Neuronal stem cell (in vitro differentiated cells): ENCODE measurements around the gene MRPL34.
A peak's percentile ranks its signal among the peaks of the same experiment; 100 is the strongest.

Source experiments
- DNase-seq: peaks from one replicate; pipeline ENCODE4 v3.0.0-alpha.2; 2013; ENCODE audit warnings: low spot score
- H2AFZ ChIP-seq: one replicate; pipeline ENCODE4 v1.6.1; 2013; ENCODE audit warnings: mild to moderate bottlenecking, low read length, inconsistent platforms
- H2AK5ac ChIP-seq: 2 replicates; pipeline ENCODE4 v1.6.1; 2013; ENCODE audit warnings: low read depth, mild to moderate bottlenecking, inconsistent platforms, low read length, moderate library complexity, mixed read lengths
- H2BK120ac ChIP-seq: 2 replicates; pipeline ENCODE4 v1.6.1; 2013; ENCODE audit warnings: low read depth, mild to moderate bottlenecking, inconsistent platforms, low read length, moderate library complexity, mixed read lengths
- H2BK12ac ChIP-seq: one replicate; pipeline ENCODE4 v1.6.1; 2013; ENCODE audit warnings: low read length, inconsistent platforms
- H2BK15ac ChIP-seq: 2 replicates; pipeline ENCODE4 v1.6.1; 2013; ENCODE audit warnings: mild to moderate bottlenecking, low read length, inconsistent platforms, mixed read lengths
- H2BK5ac ChIP-seq: one replicate; pipeline ENCODE4 v1.6.1; 2013; ENCODE audit warnings: inconsistent platforms, mild to moderate bottlenecking, low read length, moderate library complexity
- H3K14ac ChIP-seq: one replicate; pipeline ENCODE4 v1.6.1; 2013; ENCODE audit warnings: low read length, inconsistent platforms
- H3K18ac ChIP-seq: 2 replicates; pipeline ENCODE4 v1.6.1; 2013; ENCODE audit warnings: low read length, inconsistent platforms
- H3K23ac ChIP-seq: 2 replicates; pipeline ENCODE4 v1.6.1; 2013; ENCODE audit warnings: low read depth, mild to moderate bottlenecking, mixed read lengths, low read length, inconsistent platforms; ENCODE audit not compliant: poor library complexity
- H3K27ac ChIP-seq: replicated peaks from 3 replicates; pipeline ENCODE4 v1.5.1; 2013; ENCODE audit warnings: low read length, inconsistent platforms
- H3K27me3 ChIP-seq, 3 experiments: 2 replicates each; pipeline ENCODE4 v1.6.1; 2013; ENCODE audit warnings: low read length in 3 of 3, mild to moderate bottlenecking in 2 of 3, inconsistent platforms in 1 of 3, low read depth in 1 of 3, mixed read lengths in 1 of 3, moderate library complexity in 1 of 3; ENCODE audit not compliant: control insufficient read depth in 3 of 3, insufficient read depth in 3 of 3
- H3K36me3 ChIP-seq, 2 donors: replicated peaks in 1 of 2; 2 replicates each; pipeline ENCODE4 v1.6.1; 2013; ENCODE audit warnings: low read length in 2 of 2; ENCODE audit not compliant: control insufficient read depth in 2 of 2, insufficient read depth in 2 of 2
- H3K4ac ChIP-seq: 2 replicates; pipeline ENCODE4 v1.6.1; 2013; ENCODE audit warnings: inconsistent platforms, mild to moderate bottlenecking, low read length, moderate library complexity
- H3K4me1 ChIP-seq, 2 donors: 1 replicate in 1 of 2; 2 replicates in 1 of 2; pipeline ENCODE4 v1.6.1; 2013; ENCODE audit warnings: low read length in 2 of 2, low read depth in 1 of 2; ENCODE audit not compliant: control insufficient read depth in 2 of 2, insufficient read depth in 1 of 2
- H3K4me2 ChIP-seq: one replicate; pipeline ENCODE4 v1.6.1; 2013; ENCODE audit warnings: mild to moderate bottlenecking, low read length, inconsistent platforms; ENCODE audit not compliant: insufficient read depth, poor library complexity, severe bottlenecking
- H3K4me3 ChIP-seq, 2 donors: 2 replicates each; pipeline ENCODE4 v1.5.1; 2013; ENCODE audit warnings: low read length in 2 of 2, mild to moderate bottlenecking in 2 of 2, inconsistent platforms in 1 of 2, moderate library complexity in 1 of 2
- H3K79me1 ChIP-seq: one replicate; pipeline ENCODE4 v1.6.1; 2013; ENCODE audit warnings: low read depth, mild to moderate bottlenecking, inconsistent platforms, low read length, moderate library complexity
- H3K9ac ChIP-seq: one replicate; pipeline ENCODE4 v1.6.1; 2013; ENCODE audit warnings: mild to moderate bottlenecking, low read depth, low read length, inconsistent platforms; ENCODE audit not compliant: poor library complexity
- H3K9me3 ChIP-seq, 2 donors: replicated peaks in 1 of 2; 2 replicates each; pipeline versions ENCODE3 to v1.6.1; 2013; ENCODE audit warnings: low read length in 2 of 2, mild to moderate bottlenecking in 2 of 2, inconsistent platforms in 1 of 2, low read depth in 1 of 2, mixed read lengths in 1 of 2, moderate library complexity in 1 of 2; ENCODE audit not compliant: control insufficient read depth in 2 of 2, insufficient read depth in 1 of 2
- H4K8ac ChIP-seq: one replicate; pipeline ENCODE4 v1.6.1; 2013; ENCODE audit warnings: low read depth, mild to moderate bottlenecking, inconsistent platforms, low read length, moderate library complexity
- H4K91ac ChIP-seq: one replicate; pipeline ENCODE4 v1.6.1; 2013; ENCODE audit warnings: low read length, low read depth, mild to moderate bottlenecking, inconsistent platforms; ENCODE audit not compliant: poor library complexity
- WGBS, 2 donors: extraction: QIAGEN DNeasy Blood & Tissue Kit; methylation state at CpG; one replicate each; pipeline ENCODE4 v1.1.7; 2013; ENCODE audit warnings: missing lambda C conversion rate in 2 of 2, mixed read lengths in 1 of 2; ENCODE audit not compliant: insufficient read length in 2 of 2, insufficient replicate concordance in 1 of 2; ENCODE audit errors: extremely low coverage in 2 of 2; 5-methylcytosine and 5-hydroxymethylcytosine counted together

MRPL34 gene

GRCh38 chr19:17300992-17301619 lies 4.6 kb upstream of the MRPL34 start:
- H3K4me2 ChIP-seq, result no peak overlapping the region
- H3K36me3 ChIP-seq, result peaks cover 7 to 25% of the 10 kb centered on the region in 2 donors
- H3K79me1 ChIP-seq, result peaks cover 4% of the 10 kb centered on the region
- no peak overlapping the region for H4K8ac ChIP-seq
- H2AFZ ChIP-seq, result no peak overlapping the region
- no peak overlapping the region for H3K4me3 ChIP-seq
- H3K9ac ChIP-seq, result peak overlapping the region; percentile 38
- no peaks in the 10 kb centered on the region for H3K27me3 ChIP-seq
- H2BK5ac ChIP-seq, result peak overlapping the region; percentile 56
- H3K23ac ChIP-seq, result no peak overlapping the region
- H4K91ac ChIP-seq, result no peak overlapping the region
- H2AK5ac ChIP-seq, result no peak overlapping the region
- H2BK15ac ChIP-seq, result peak overlapping the region; percentile 26
- peak overlapping the region; percentile 49 for H2BK12ac ChIP-seq
- H3K27ac ChIP-seq, result no peak overlapping the region
- no peak overlapping the region for H3K14ac ChIP-seq
- H3K9me3 ChIP-seq, result peaks cover 4 to 6% of the 10 kb centered on the region in 2 donors
- no peak overlapping the region for H3K4ac ChIP-seq
- H2BK120ac ChIP-seq, result no peak overlapping the region
- peak overlapping the region; percentile 13 for H3K18ac ChIP-seq
- H3K4me1 ChIP-seq, result peaks cover 11 to 12% of the 10 kb centered on the region in 2 donors
- WGBS, 2 donors, result no CpG with 5 or more reads among the region's 51 CpGs
- no peak for DNase-seq

GRCh38 chr19:17302391-17303166 lies 3.1 kb upstream of the MRPL34 start:
- Histone ChIP-seq H2BK12ac (no peak overlapping the region), H3K27ac (no peak overlapping the region), H4K91ac (no peak overlapping the region), H2AFZ (peak overlapping the region; percentile 87), H2BK120ac (peak overlapping the region; percentile 65), H3K36me3 (peaks cover 4 to 17% of the 10 kb centered on the region in 2 donors), H4K8ac (no peak overlapping the region), H2AK5ac (peak overlapping the region; percentile 97), H3K4ac (no peak overlapping the region), H3K23ac (peak overlapping the region; percentile 48), H3K79me1 (peaks cover 7% of the 10 kb centered on the region), H3K14ac (peak overlapping the region; percentile 63), H3K4me1 (peaks cover 11 to 14% of the 10 kb centered on the region in 2 donors), H3K9me3 (peaks cover 2 to 6% of the 10 kb centered on the region in 2 donors), H3K9ac (peak overlapping the region; percentile 89), H3K4me3 (peak overlapping the region; percentile 60 to 83), H3K18ac (peak overlapping the region; percentile 98), H3K27me3 (no peaks in the 10 kb centered on the region), H2BK5ac (peak overlapping the region; percentile 98), H2BK15ac (peak overlapping the region; percentile 86), H3K4me2 (peak overlapping the region; percentile 94)
- no peak for DNase-seq
- WGBS, 2 donors, result no CpG with 5 or more reads among the region's 29 CpGs

- H3K23ac ChIP-seq, result peak within 1 kb of the TSS; percentile 48
- H3K4ac ChIP-seq, result no peak within 1 kb of the TSS
- peak within 1 kb of the TSS; percentile 63 for H3K14ac ChIP-seq
- H2BK15ac ChIP-seq, result peak within 1 kb of the TSS; percentile 86
- peak within 1 kb of the TSS; percentile 98 for H3K18ac ChIP-seq
- WGBS, 2 donors, result no CpG with 5 or more reads among the region's 52 CpGs
- H3K36me3 ChIP-seq, result peaks cover 2 to 13% of the 10 kb centered on the region in 2 donors
- H3K27me3 ChIP-seq, result no peaks in the 10 kb centered on the region
- H2BK5ac ChIP-seq, result peak within 1 kb of the TSS; percentile 98
- H2BK12ac ChIP-seq, result no peak within 1 kb of the TSS
- DNase-seq, result peak; percentile 96
- peak within 1 kb of the TSS; percentile 60 to 83 for H3K4me3 ChIP-seq
- peaks cover 11 to 14% of the 10 kb centered on the region in 2 donors for H3K4me1 ChIP-seq
- H2BK120ac ChIP-seq, result peak within 1 kb of the TSS; percentile 65
- peaks cover 0 to 2% of the 10 kb centered on the region in 2 donors for H3K9me3 ChIP-seq
- peak within 1 kb of the TSS; percentile 97 for H2AK5ac ChIP-seq
- no peak within 1 kb of the TSS for H4K91ac ChIP-seq
- H2AFZ ChIP-seq, result peak within 1 kb of the TSS; percentile 87
- H3K4me2 ChIP-seq, result peak within 1 kb of the TSS; percentile 94
- H4K8ac ChIP-seq, result no peak within 1 kb of the TSS
- H3K79me1 ChIP-seq, result peaks cover 4% of the 10 kb centered on the region
- H3K27ac ChIP-seq, result no peak within 1 kb of the TSS
- peak within 1 kb of the TSS; percentile 89 for H3K9ac ChIP-seq
Observed at GRCh38 chr19:17303167-17303939, 2.3 kb upstream of the MRPL34 start, which contains the start of gene ABHD8. ABHD8 (minus strand) TSS chr19:17303425; CDS start chr19:17301616, 1,809 bp downstream.
